HG02642 (cell line): ENCODE measurements around the gene CMYA5.

Experiments used
- ATAC-seq: cut with Tn5 transposase; IDR thresholded peaks from one replicate; pipeline ENCODE4 v1.9.1; 2021; ENCODE audit warnings: mild to moderate bottlenecking; ENCODE audit not compliant: unreplicated experiment, poor library complexity

The CMYA5 gene

GRCh38 chr5:79829260-79829659 is 139.6 kb downstream of the CMYA5 start:
- no peak for ATAC-seq

- no peak for ATAC-seq
Measured at GRCh38 chr5:79831381-79832309, 142.0 kb downstream of the CMYA5 start.

GRCh38 chr5:79832911-79833310 is 143.3 kb downstream of the CMYA5 start:
- ATAC-seq = no peak

GRCh38 chr5:79834098-79834753 is 144.6 kb downstream of the CMYA5 start:
- no peak for ATAC-seq

GRCh38 chr5:79834754-79835714 is 145.4 kb downstream of the CMYA5 start:
- ATAC-seq = no peak

DNA sequence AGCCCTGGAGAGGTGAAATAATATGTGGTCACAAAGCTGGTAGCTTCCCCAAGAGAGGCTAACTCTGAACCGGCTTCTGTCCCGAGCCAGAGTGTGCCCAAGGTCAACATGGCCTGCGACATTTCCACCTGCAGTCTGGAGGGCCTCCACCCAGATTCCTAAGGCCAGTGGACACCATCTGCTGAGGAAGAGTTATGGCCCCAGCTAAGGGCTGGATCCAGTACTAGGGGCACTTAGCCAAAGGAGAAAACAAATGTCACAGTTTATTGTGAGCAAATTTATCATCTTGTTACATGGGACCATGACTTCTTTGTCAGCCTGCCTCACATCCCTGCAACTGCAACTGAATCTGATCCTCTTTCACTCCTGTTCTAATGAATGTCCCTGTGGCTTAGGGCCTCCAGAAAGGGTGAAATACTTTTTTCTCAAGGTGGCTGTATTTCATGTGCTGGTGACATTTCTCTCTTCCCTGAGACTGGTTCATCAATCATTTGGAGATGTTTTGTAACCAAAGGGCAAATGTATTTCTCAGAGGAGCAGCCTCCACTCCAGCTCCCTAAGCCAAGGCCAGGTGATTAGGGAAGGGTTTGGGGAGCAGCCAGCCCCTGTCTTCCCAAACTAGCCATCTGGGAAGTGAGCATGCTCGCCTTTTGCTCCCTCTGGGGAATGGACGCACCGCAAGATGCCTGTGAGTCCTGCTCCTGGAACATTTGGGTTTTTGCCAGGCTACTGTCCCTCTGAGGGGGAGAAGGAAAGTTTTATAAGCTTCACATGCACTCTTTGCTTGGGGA is 148.3 kb downstream of the CMYA5 start:
- no peak for ATAC-seq

GRCh38 chr5:79840084-79840990 is 150.7 kb downstream of the CMYA5 start:
- ATAC-seq = no peak

GRCh38 chr5:79841172-79841571 is 151.5 kb downstream of the CMYA5 start:
- no peak for ATAC-seq

DNA sequence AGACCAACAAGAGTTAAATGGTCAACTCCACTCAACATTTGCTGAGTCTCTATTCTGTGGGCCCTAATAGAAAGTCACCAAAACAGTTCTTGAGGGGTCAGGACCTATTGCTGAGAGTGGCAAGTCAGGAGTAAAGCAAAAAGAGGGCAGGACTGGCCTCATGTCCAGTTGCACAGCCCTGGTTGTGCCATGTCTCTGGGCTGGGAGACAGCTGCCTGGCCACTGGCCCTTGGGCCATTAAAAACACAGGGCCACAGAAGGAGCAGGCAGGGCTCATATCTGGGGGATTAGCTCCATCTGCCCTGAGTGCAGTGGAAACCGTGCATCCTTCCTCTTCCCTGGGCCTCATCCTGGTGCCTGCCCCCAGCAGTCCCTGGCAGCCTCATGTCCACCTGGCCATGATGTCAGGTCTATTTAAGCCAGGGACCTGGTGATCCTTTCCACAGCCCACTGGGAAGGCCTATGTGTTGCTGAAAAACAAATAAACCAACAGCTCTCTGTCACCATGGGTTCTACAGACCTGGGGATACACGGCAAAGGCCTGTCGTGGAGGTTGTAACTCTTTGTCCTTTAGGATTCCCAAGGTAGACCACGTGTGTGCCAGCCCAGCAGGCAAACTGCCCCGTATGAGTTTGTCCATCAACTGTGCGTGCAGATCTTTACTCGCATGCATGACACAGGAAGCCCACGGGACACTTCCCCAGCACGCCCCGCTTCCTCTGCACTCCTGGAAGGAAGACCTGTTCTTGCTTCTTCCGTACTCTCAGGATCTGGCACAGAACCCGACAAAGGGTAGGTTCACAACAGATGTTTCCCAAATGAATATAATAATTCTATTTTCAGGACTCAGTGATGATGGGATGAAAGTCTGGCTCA is 152.6 kb downstream of the CMYA5 start:
- no peak for ATAC-seq

DNA sequence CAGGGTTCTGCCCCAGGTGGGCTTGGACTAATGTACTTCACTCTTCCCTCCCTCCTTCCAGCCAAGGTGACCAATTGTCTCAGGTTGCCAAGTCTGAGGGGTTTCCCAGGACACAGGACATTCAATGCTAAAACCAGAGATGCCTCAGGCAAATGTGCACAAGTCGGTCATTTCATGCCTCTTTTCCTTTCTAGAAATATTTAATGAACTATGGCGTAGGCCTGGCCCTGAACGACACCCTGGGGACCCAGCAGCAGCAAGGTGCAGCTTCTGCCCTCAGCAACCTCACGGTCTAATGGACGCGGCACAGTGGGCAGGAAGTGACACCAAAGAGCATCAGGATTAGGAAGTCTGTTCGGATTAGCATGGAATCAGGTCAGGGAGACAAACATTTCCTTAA is 153.4 kb downstream of the CMYA5 start:
- ATAC-seq = no peak

- ATAC-seq = no peak
Measured at GRCh38 chr5:79843450-79844388, 154.1 kb downstream of the CMYA5 start.

- no peak for ATAC-seq
Measured at GRCh38 chr5:79844571-79844970, 154.9 kb downstream of the CMYA5 start.

DNA sequence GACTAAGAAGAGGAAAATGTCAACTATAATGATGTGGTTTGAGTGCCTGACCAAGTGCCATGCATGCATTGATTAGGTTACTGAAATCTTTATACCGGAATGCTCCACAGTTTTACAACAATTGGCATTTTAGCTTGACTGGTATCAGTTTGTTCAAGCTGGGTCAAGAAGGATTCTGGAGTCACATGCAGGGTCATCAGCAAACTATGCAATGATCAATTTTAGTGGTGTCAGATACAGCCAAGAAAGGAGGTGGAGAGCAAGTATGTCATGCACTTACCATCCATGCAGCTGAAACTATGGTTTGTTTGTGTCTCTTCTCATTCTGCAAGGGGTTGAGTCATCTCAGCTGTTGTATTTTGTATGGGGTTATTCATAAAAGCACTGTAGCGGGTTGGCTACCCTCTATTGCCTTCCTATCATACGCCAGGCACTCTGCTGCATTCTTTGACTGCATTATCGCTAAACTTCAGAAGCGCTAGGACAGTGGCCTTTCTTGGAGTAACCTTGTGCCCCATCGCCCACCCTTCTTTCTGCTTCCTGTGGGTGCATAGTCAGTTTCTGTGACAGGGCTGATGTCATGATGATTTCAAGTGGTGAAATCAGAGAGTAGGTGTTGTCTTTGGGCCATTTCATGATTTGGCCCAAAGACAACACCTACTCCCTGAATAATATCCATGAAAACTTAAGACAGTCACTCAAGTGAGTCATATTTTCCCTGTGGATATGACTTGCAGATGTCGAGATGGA is 156.0 kb downstream of the CMYA5 start:
- ATAC-seq = no peak

DNA sequence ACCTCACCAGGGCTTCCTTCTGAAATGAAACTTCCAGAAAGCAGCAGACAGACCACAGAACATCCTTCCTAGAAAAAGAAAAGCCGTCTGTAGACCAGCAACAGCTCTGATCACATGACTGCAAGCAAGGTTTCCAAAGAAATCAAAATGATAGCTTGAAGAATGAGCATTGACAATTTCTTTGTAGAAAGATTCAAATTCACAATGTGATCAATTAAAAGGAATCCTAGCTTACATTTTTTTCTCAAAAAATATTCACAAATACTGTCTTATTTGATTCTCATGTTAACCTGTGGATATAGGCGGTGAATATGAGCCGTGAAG is 156.5 kb downstream of the CMYA5 start:
- no peak for ATAC-seq

DNA sequence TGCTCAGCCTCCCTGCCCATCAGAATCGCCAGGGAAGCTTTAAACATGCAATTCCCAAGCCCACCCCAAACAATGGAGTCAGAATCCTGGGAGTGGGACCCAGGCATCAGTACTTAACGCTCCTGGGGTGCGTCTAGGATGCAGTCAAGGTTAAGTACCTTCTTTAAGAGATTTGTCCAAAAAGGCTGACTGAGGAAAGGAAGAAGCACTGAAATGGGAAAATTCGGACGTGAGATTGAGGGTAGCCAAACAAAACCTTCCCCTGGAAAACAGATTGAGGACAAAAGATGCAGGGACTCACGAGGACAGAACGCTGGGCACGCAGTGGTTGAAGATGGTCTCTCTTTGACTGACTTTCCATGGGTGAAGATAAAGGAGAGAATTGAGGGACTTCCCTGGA is 157.9 kb downstream of the CMYA5 start:
- no peak for ATAC-seq

DNA sequence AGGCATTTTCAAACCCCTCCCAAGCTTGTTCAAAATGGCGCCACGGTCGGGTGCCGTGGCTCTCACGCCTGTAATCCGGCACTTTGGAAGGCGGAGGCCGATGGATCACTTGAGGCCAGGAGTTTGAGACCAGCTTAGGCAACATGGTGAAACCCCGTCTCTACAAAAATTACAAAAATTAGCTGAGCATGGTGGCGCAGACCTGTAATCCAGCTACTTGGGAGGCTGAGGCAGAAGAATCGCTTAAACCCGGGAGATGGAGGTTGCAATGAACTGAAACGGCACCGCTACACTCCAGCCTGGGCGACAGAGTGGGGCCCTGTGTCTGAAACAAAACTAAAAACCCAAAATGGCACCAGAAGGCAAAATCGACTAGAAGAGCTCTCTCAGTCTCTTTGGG is 159.4 kb downstream of the CMYA5 start:
- no peak for ATAC-seq
